ENCODE results near the gene RAD51B.
"Not testable (repeated sequence)": the region's sequence is repeated elsewhere in the genome, so short reads cannot be mapped to it uniquely, and the experiment has no call there.

Gene RAD51B

GRCh38 chr14:68685419-68686204 is 866.0 kb downstream of the RAD51B start:
- DNase-seq: peak; percentile 61

- no peak for DNase-seq
Measured at GRCh38 chr14:68686205-68686465, 866.6 kb downstream of the RAD51B start.

- no peak for DNase-seq
Measured at GRCh38 chr14:68686724-68687123, 867.1 kb downstream of the RAD51B start.

GRCh38 chr14:68687746-68688145 is 868.2 kb downstream of the RAD51B start:
- DNase-seq: no peak

GRCh38 chr14:68688872-68689371 is 869.3 kb downstream of the RAD51B start:
- no peak for DNase-seq

GRCh38 chr14:68689511-68689910 is 869.9 kb downstream of the RAD51B start:
- no peak for DNase-seq

GRCh38 chr14:68690089-68690958 is 870.7 kb downstream of the RAD51B start:
- DNase-seq: no peak

GRCh38 chr14:68691031-68691791 is 871.6 kb downstream of the RAD51B start:
- DNase-seq: no peak

GRCh38 chr14:68691792-68692118 is 872.2 kb downstream of the RAD51B start:
- DNase-seq: no peak

- DNase-seq: no peak
Measured at GRCh38 chr14:68692216-68692615, 872.6 kb downstream of the RAD51B start.

- DNase-seq: no peak
Measured at GRCh38 chr14:68692916-68693771, 873.6 kb downstream of the RAD51B start.

- no peak for DNase-seq
Measured at GRCh38 chr14:68693926-68694325, 874.3 kb downstream of the RAD51B start.

GRCh38 chr14:68694516-68695235 is 875.1 kb downstream of the RAD51B start:
- DNase-seq: no peak

- no peak for DNase-seq
Measured at GRCh38 chr14:68695326-68695768, 875.8 kb downstream of the RAD51B start.

- DNase-seq: no peak
Measured at GRCh38 chr14:68695856-68696255, 876.3 kb downstream of the RAD51B start.

- no peak for DNase-seq
Measured at GRCh38 chr14:68696266-68696665, 876.7 kb downstream of the RAD51B start.

GRCh38 chr14:68696721-68697495 is 877.3 kb downstream of the RAD51B start:
- DNase-seq: no peak

GRCh38 chr14:68698773-68699172 is 879.2 kb downstream of the RAD51B start:
- not testable (repeated sequence) for DNase-seq

GRCh38 chr14:68701001-68701741 is 881.6 kb downstream of the RAD51B start:
- no peak for DNase-seq

- no peak for DNase-seq
Measured at GRCh38 chr14:68702135-68702534, 882.6 kb downstream of the RAD51B start.

Measured in activated T-cell treated with anti-CD3 and anti-CD28 coated beads for 4 hours (primary cell).